ENCODE results near the gene MTG1. TPM values are rescaled to one million over a fixed set of nuclear protein-coding genes. Genes with fewer than 3 reads are reported as not detected.
"Not testable (repeated sequence)": the region's sequence is repeated elsewhere in the genome, so short reads cannot be mapped to it uniquely, and the experiment has no call there.

MTG1 gene
- total RNA-seq, 1 donor from 2014 or later = 33.3 TPM

- DNase-seq (ENCODE audit: low spot score) = no peak
Measured at GRCh38 chr10:133421336-133422222, 27.6 kb downstream of the MTG1 start.

GRCh38 chr10:133422223-133422806 lies 28.4 kb downstream of the MTG1 start:
- no peak for DNase-seq (ENCODE audit: low spot score)

DNA sequence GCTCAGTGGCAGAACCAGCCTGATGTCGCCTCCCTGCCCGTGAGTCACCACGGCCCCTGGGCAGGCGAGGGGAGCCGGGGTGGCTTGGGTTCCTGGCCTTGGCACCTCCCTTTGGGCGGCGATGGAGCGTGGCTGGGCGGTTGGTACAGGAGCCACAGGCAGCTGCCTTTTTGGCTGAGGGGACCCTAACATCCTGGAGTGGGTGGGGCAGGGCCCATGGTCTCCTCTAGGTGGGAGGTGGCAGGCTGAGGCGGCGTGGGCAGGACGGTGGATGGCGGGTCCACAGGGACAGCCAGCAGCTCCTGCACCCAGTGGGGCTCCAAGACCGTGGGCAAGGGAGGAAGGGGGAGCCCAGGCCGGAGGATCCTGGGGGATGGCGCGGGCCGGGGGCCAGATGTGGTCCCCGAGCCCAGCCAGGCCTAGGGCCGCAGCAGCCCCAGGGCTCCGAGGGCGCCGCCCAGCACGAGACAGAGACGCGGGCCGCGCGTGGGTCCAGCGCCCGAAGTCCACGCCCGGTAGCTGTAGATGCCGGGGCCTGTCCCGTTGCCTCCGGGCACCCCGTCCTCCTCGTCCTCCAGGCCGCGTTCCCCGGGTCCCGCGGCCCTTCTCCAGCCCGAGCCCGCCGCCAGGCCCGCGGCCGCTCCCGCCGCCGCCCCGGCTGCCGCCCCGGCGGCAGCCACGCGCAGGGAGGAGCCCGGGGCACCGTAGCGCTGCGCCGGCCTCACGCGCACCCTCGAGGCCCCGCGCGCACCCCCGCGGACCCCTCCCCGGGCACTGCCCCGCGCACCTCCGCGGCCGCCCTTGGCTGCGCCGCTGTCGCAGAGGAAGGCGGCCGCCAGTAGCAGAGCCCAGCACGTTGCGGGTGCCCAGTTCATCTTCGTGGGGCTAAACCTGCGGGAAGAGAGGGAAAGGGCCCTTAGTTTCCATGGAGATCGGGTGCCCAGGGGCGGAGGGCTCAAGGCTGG lies 29.1 kb downstream of the MTG1 start:
- peak; percentile 84 for DNase-seq (ENCODE audit: low spot score)

DNA sequence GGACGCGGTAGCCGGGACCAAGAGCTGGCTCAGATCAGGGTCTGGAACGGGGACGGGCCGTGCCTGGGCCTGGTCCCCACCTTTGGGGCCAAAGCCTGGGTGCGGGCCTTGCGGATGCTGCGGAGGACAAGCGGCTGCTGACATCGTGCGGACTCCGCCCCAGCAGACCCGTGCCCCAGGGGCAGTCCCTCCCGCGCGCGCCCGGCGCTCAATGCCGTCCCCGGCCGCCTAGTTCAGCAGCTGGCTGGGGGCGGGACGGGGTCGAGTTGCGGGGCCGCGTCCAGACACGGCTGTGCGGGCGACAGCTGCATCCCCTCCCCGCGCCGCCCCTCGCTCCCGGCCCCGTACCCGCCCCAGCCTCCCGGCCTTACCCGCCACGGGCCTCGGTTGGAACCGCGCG lies 30.1 kb downstream of the MTG1 start:
- DNase-seq (ENCODE audit: low spot score) = not testable (repeated sequence)

DNA sequence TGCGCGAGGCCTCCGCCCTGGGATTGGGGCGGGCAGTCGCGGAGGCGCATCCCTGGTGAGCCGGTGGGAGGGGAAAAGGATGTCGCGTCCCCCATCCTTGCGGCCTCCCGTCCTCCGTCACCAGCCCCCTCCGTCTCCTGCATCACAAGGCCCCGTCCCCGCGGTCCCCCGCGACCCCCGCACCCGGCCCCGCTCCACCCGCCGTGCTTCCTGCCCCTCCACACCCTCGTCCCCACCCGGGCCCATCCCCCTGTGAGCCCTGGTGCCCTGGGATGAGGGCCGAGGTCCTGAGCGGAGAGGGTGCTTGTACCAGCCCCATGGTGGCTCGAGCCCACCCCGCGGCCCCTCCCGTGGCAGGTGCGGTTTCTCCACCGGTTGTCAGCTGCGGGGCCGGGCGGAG lies 30.6 kb downstream of the MTG1 start, which contains the start of gene SPRN:
Gene SPRN (minus strand): TSS at position 25 of the 400 bp plus-strand sequence. CDS start 944 bp downstream, outside the sequence.
- DNase-seq (ENCODE audit: low spot score) = not testable (repeated sequence)

GRCh38 chr10:133429571-133429970 lies 35.6 kb downstream of the MTG1 start:
- DNase-seq (ENCODE audit: low spot score) = not testable (repeated sequence)

DNA sequence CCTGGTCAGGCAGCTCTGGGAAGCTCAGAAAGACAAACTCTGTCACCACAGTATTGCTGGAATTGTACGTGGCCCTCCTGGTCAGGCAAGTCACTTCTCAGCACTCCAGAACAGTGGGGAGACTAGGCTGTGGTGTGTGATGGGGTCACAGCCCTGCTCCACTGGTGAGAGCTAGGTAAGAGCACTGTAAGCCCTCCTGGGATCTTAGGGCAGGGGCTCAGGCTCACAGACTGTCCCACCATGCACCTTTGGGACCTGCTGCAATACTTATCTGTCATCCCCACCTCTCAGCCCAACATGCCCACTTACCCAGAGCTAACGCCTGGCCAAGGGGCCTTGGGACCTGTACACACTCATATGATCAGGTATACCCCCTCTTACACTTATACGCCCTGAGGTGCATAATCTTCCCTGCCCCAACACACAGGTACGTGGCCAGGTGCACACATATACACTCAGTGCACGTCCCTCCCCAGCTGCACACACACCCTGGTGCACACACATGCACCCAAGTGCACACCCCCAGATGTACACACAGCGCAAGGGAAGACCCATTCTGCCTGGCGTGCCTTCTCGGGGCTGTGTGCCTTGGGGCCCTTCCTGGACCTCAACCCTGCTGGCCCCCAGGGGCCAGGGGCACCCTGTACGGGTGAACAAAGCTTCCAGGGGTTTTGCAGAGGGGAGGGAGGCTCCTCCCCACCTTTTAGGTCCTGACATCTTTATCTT lies 38.1 kb downstream of the MTG1 start:
- not testable (repeated sequence) for DNase-seq (ENCODE audit: low spot score)

DNA sequence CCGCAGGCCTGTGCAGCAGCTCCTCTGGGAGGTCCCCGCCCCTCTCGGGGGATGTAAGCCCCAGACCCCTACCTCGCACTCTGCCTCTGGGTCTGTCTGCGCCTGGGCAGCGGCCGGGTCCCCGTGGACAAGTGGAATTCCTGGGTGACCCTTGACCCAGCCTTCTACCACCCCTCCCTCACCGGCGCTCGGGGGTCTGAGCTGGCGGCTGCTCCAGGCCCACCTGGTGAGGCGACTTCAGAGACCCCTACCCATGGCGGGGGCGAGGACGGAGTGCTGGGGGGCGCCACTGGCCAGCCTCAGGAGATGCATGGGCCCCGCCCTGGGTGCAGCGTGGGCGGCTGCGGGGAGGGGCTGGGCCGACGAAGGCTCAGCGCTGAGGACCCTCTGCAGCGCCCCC lies 38.8 kb downstream of the MTG1 start:
- not testable (repeated sequence) for DNase-seq (ENCODE audit: low spot score)

DNA sequence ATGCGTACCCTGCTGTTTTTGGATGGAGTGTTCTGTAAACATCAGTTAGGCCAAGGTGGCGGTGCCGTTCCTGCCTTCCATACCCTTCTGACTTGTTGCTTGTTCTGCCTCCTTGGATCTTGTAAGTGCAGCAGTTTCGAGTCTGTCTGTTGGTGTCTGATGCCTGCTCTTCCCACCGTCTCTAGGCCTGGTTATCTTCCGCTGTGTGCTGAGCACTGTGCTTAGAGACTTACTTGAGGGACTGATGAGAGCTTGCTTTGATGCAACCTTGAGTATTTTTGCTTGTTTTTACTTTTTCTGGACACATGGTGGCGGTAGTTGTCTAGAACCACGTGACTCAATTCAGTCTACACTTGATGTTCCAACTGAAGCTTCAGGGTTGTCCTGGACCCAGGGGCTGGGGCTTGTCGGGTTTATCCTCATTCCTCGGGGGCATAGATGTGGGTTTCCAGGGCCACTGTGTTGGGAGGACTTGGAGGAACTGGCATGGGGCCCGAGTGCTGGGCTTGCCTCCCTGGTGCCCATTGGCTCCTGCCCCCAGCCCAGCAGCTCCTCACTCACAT lies 44.8 kb downstream of the MTG1 start:
- DNase-seq (ENCODE audit: low spot score) = peak; percentile 64

GRCh38 chr10:133439517-133440461 lies 45.8 kb downstream of the MTG1 start:
- peak; percentile 85 for DNase-seq (ENCODE audit: low spot score)

GRCh38 chr10:133440633-133441285 lies 46.8 kb downstream of the MTG1 start:
- DNase-seq (ENCODE audit: low spot score) = peak; percentile 47

DNA sequence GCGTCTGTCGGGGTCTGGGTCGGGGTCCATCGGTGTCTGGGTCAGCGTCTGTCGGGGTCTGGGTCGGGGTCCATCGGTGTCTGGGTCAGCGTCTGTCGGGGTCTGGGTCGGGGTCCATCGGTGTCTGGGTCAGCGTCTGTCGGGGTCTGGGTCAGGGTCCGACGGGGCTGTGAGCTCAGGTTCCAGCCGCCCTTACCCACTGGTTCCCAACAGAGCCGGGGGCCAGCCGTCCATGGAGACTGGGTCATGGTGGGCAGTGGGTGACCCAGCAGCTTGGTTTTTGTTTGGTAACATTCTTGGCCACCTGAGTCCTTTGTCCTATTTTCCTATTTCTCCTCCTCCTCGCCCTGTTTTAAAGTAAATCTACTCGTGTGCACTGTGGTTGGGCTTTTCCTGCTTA lies 47.4 kb downstream of the MTG1 start:
- not testable (repeated sequence) for DNase-seq (ENCODE audit: low spot score)

- DNase-seq (ENCODE audit: low spot score) = no peak
Measured at GRCh38 chr10:133441780-133442179, 47.8 kb downstream of the MTG1 start.

DNA sequence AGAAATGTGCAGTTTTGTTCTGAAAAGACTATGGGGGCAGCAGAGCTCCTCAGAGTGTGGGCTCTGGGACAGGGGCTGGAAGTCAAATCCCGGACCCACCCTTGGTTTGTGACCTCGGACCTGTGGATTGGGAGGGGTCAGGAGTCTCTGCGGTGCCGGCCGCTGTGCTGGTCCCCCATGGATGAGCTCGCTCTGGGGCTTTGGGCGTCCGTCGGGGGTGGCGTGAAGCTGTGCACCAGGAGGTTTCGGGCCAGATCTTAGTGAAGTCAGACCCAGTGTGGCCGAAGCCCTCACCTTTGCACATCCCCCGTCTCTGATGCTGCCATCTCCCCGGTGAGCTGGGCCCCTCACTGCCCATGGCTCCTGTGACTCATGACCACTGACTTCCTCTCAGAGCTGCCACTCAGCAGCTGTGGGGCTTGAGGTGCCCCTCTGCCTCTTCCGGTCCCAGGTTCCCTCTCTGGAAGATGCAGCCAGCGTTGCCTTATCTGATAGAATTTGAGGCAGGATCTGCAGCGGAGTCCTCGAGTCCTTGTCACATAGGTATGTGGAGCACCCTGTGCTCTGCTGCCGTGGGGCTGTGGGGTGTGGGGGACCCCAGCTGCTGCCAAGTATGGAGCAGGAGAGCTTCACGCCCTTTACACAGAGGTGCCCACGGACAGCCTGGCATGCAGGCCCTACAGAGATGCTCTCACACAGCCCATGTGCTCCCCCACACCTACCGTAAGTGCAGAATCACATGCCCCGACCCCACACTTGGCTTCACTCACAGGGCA lies 48.4 kb downstream of the MTG1 start:
- DNase-seq (ENCODE audit: low spot score) = peak; percentile 83

GRCh38 chr10:133442967-133443924 lies 49.3 kb downstream of the MTG1 start:
- DNase-seq (ENCODE audit: low spot score) = peak; percentile 86

Data from mesenteric fat pad (tissue), 1 donor.